ENCODE measurements around the gene MTHFSD.

Gene MTHFSD

DNA sequence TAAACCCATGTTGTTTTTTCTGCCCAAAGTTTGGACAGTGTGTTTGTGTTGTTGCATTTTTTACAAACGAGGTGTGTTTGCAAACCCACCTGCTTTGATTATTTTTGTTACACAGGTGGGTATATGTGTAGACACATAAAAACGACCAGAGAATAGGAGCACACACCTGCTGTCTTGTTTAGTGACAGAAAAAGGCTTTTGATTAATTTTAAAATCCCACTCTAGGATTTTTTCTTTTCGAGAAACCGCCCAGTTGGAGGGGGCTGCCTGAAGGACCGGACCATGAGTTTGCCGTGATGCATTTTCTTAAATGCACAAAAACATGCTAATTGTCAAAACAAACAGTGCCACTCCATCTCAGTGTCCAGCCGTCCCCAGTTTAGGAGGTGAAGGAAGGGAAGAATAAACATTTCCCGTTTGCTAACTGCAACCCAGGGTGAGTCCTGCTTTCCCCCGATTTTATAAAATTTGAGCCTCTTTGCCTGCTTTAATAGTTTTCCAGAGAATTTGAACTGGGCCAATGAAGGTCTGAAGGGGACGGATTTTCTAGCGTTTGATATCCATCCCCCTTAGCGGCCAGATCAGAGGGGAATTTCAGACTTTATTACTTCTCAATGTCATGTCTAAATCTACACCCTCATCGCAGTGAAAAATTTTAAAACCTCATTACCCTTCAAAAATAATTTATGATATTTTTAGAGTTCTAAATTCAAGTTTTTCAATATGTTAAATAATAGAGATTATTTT, 14.8 kb upstream of the MTHFSD start:
- no peak for DNase-seq (ENCODE audit: low read depth)
- no peak for TF ChIP-seq CTCF (conservative IDR thresholded peaks at IDR 0.05; ENCODE audit: control insufficient read depth, insufficient read depth, low read depth, low read length)
- peak overlapping the region; percentile 87 for H3K4me3 ChIP-seq (ENCODE audit: control insufficient read depth, low read depth, low read length)

GRCh38 chr16:86568677-86569623, 13.9 kb upstream of the MTHFSD start:
- no peak for DNase-seq (ENCODE audit: low read depth)
- peak overlapping the region; percentile 87 for H3K4me3 ChIP-seq (ENCODE audit: control insufficient read depth, low read depth, low read length)
- no peak for TF ChIP-seq CTCF (conservative IDR thresholded peaks at IDR 0.05; ENCODE audit: control insufficient read depth, insufficient read depth, low read depth, low read length)

GRCh38 chr16:86567701-86568581, 12.9 kb upstream of the MTHFSD start:
- TF ChIP-seq CTCF (conservative IDR thresholded peaks at IDR 0.05; ENCODE audit: control insufficient read depth, insufficient read depth, low read depth, low read length), result no peak
- DNase-seq (ENCODE audit: low read depth), result no peak
- H3K4me3 ChIP-seq (ENCODE audit: control insufficient read depth, low read depth, low read length), result peak overlapping the region; percentile 87

- H3K4me3 ChIP-seq (ENCODE audit: control insufficient read depth, low read depth, low read length), result peak overlapping the region; percentile 87
- no peak for TF ChIP-seq CTCF (conservative IDR thresholded peaks at IDR 0.05; ENCODE audit: control insufficient read depth, insufficient read depth, low read depth, low read length)
- DNase-seq (ENCODE audit: low read depth), result peak; percentile 61
Measured at GRCh38 chr16:86566966-86567700, 12.1 kb upstream of the MTHFSD start.

DNA sequence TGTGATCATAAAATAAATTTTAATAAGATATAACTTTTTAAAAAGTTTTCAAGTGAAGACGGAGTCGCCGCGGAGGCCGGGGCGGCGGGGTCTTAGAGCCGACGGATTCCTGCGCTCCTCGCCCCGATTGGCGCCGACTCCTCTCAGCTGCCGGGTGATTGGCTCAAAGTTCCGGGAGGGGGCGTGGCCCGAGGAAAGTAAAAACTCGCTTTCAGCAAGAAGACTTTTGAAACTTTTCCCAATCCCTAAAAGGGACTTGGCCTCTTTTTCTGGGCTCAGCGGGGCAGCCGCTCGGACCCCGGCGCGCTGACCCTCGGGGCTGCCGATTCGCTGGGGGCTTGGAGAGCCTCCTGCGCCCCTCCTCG, 11.5 kb upstream of the MTHFSD start, which contains the start of gene FOXC2:
FOXC2 (plus strand) TSS at position 229 of the 365 bp plus-strand sequence. CDS start 507 bp downstream, outside the sequence.
- DNase-seq (ENCODE audit: low read depth), result peak; percentile 94
- TF ChIP-seq CTCF (conservative IDR thresholded peaks at IDR 0.05; ENCODE audit: control insufficient read depth, insufficient read depth, low read depth, low read length), result no peak
- peak within 1 kb of the TSS; percentile 87 for H3K4me3 ChIP-seq (ENCODE audit: control insufficient read depth, low read depth, low read length)

Data from fibroblast of mammary gland (primary cell).